ENCODE results near the gene C19orf12. TPM values are rescaled to one million over a fixed set of nuclear protein-coding genes. Genes with fewer than 3 reads are reported as not detected.

Gene C19orf12
- total and polyA plus RNA-seq, 2 of the 13 experiments (the other 11 are each of a cell fraction or from before 2014, with no cell fraction given), result 17.7 to 34.4 TPM

DNA sequence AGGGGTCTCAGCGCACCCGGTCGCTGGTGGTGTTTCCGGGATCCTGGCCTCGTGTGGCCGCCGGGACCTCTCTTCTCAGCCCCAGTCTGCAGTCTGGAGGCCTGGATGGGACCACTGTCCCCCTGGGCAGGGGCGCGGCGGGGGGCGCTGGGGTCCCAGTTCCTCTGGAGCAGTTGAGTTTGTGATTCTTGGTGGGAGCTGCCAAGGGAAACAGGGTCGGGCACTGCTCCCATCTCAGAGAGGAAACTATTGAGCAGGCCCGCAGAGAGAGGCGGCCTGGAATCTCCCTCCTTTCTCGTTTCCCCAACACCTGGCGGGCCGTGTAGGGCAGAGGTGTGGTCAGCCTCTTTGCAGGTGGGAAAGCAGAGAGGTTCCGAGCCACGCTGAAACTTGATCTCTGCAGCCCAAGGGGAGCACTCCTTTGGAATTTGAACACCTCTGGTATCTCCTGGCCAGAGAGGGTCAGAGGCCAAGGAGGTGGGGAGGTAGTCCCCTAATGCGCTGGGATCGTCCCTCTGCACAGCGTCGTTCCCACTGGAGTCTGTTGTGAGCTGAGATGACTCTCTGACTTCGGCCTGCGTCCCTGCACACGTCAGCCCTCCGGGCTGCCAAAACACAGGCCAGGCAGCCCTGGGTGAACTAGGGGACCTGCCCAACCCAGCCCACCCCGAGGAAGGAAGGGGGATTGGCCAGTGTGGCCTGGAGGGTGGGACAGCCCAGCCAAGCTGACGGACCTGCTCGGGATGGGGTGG lies 49.1 kb downstream of the C19orf12 start (continued):
- TF ChIP-seq, protein P1, sequence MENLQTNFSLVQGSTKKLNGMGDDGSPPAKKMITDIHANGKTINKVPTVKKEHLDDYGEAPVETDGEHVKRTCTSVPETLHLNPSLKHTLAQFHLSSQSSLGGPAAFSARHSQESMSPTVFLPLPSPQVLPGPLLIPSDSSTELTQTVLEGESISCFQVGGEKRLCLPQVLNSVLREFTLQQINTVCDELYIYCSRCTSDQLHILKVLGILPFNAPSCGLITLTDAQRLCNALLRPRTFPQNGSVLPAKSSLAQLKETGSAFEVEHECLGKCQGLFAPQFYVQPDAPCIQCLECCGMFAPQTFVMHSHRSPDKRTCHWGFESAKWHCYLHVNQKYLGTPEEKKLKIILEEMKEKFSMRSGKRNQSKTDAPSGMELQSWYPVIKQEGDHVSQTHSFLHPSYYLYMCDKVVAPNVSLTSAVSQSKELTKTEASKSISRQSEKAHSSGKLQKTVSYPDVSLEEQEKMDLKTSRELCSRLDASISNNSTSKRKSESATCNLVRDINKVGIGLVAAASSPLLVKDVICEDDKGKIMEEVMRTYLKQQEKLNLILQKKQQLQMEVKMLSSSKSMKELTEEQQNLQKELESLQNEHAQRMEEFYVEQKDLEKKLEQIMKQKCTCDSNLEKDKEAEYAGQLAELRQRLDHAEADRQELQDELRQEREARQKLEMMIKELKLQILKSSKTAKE (CRISPR knock-in tag; IDR thresholded peaks at IDR 0.05; ENCODE audit: borderline replicate concordance), result 0 out of 2 replicates have a peak, but pooled peaks have one; percentile 32
- no peak for TF ChIP-seq ZNF776 (CRISPR knock-in tag; IDR thresholded peaks at IDR 0.05)
- peak; percentile 42 for TF ChIP-seq TEAD3 (CRISPR knock-in tag; optimal IDR thresholded peaks at IDR 0.05; ENCODE audit: borderline replicate concordance)
- TF ChIP-seq, protein P2, sequence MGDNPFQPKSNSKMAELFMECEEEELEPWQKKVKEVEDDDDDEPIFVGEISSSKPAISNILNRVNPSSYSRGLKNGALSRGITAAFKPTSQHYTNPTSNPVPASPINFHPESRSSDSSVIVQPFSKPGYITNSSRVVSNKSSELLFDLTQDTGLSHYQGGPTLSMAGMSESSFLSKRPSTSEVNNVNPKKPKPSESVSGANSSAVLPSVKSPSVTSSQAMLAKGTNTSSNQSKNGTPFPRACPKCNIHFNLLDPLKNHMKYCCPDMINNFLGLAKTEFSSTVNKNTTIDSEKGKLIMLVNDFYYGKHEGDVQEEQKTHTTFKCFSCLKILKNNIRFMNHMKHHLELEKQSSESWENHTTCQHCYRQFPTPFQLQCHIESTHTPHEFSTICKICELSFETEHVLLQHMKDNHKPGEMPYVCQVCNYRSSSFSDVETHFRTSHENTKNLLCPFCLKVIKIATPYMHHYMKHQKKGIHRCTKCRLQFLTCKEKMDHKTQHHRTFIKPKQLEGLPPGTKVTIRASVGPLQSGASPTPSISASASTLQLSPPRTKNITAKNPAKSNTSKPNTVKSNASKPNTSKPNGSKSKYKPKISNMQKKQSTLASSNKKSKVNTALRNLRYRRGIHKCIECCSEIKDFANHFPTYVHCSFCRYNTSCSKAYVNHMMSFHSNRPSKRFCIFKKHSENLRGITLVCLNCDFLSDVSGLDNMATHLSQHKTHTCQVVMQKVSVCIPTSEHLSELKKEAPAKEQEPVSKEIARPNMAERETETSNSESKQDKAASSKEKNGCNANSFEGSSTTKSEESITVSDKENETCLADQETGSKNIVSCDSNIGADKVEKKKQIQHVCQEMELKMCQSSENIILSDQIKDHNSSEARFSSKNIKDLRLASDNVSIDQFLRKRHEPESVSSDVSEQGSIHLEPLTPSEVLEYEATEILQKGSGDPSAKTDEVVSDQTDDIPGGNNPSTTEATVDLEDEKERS (CRISPR knock-in tag; IDR thresholded peaks at IDR 0.05), result 0 out of 2 replicates have a peak, but pooled peaks have one; percentile 33
- TF ChIP-seq REXO4 (CRISPR knock-in tag; IDR thresholded peaks at IDR 0.05; ENCODE audit: borderline replicate concordance), result no peak
- TF ChIP-seq, protein P3, sequence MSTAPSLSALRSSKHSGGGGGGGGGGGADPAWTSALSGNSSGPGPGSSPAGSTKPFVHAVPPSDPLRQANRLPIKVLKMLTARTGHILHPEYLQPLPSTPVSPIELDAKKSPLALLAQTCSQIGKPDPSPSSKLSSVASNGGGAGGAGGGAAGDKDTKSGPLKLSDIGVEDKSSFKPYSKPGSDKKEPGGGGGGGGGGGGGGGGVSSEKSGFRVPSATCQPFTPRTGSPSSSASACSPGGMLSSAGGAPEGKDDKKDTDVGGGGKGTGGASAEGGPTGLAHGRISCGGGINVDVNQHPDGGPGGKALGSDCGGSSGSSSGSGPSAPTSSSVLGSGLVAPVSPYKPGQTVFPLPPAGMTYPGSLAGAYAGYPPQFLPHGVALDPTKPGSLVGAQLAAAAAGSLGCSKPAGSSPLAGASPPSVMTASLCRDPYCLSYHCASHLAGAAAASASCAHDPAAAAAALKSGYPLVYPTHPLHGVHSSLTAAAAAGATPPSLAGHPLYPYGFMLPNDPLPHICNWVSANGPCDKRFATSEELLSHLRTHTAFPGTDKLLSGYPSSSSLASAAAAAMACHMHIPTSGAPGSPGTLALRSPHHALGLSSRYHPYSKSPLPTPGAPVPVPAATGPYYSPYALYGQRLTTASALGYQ (CRISPR knock-in tag; IDR thresholded peaks at IDR 0.05), result no peak
- TF ChIP-seq, protein P4, sequence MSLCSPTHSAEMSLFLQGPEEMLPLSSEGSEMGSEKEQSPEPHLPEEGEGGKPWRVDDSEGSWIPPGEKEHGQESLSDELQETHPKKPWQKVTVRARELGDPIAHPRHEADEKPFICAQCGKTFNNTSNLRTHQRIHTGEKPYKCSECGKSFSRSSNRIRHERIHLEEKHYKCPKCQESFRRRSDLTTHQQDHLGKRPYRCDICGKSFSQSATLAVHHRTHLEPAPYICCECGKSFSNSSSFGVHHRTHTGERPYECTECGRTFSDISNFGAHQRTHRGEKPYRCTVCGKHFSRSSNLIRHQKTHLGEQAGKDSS (CRISPR knock-in tag; IDR thresholded peaks at IDR 0.05; ENCODE audit: borderline replicate concordance, low read depth), result no peak
- TF ChIP-seq MED1 (CRISPR knock-in tag; IDR thresholded peaks at IDR 0.05), result no peak
- 0 out of 2 replicates have a peak, but pooled peaks have one; percentile 27 for TF ChIP-seq NRL (CRISPR knock-in tag; IDR thresholded peaks at IDR 0.05; ENCODE audit: borderline replicate concordance)
- TF ChIP-seq SIN3A (IDR thresholded peaks at IDR 0.05; ENCODE audit: borderline replicate concordance, low read depth, low read length), result peak; percentile 53; the same call in 1 of the 2 replicates
- TF ChIP-seq ZSCAN25 (CRISPR knock-in tag; IDR thresholded peaks at IDR 0.05), result 0 out of 2 replicates have a peak, but pooled peaks have one; percentile 36
- 0 out of 2 replicates have a peak, but pooled peaks have one; percentile 36 for TF ChIP-seq PITX1 (CRISPR knock-in tag; IDR thresholded peaks at IDR 0.05)
- 0 out of 2 replicates have a peak, but pooled peaks have one; percentile 41 for TF ChIP-seq ZNF556 (CRISPR knock-in tag; IDR thresholded peaks at IDR 0.05; ENCODE audit: borderline replicate concordance)
- TF ChIP-seq ZEB1 (IDR thresholded peaks at IDR 0.05; ENCODE audit: insufficient replicate concordance, low read depth), result peak; percentile 57
- TF ChIP-seq ZMAT3 (CRISPR knock-in tag; conservative IDR thresholded peaks at IDR 0.05), result 0 out of 2 replicates have a peak, but pooled peaks have one; percentile 57
- TF ChIP-seq RBAK (CRISPR knock-in tag; IDR thresholded peaks at IDR 0.05), result no peak
- peak; percentile 13; the same call in 1 of the 2 replicates for TF ChIP-seq PHF8 (CRISPR knock-in tag; IDR thresholded peaks at IDR 0.05)
